WTC11 (cell line): ENCODE data around the gene NECAB3. TPM values are rescaled to one million over a fixed set of nuclear protein-coding genes. Genes with fewer than 3 reads are reported as not detected.

Source experiments
- ATAC-seq: fragments of 200-7000 bp; cut with Tn5 transposase; 2 replicates; pipeline ENCODE4 v1.10.0; 2021; ENCODE audit warnings: mild to moderate bottlenecking, moderate library complexity
- CTCF ChIA-PET: fragments of 300-600 bp; sonication (Branson Sonifier 250); formaldehyde crosslinking; loops from one replicate; lab custom pipeline; 2021; ENCODE audit warnings: antibody characterized with exemption; lab: Charles Lee
- POLR2A ChIA-PET: fragments of 350-600 bp; sonication (Branson Sonifier 250); formaldehyde crosslinking; loops from one replicate; lab custom pipeline; 2021; ENCODE audit warnings: antibody characterized with exemption; lab: Charles Lee
- DNase-seq: peaks from one replicate; pipeline ENCODE4 v3.0.0; 2021; ENCODE audit warnings: low spot score
- H3K27ac Mint-ChIP-seq: 2 replicates; pipeline ENCODE4 v1.8.0; 2021; ENCODE audit warnings: mixed read lengths
- H3K27me3 Mint-ChIP-seq: 2 replicates; pipeline ENCODE4 v1.8.0; 2021; ENCODE audit warnings: low read depth, mild to moderate bottlenecking, moderate library complexity, mixed read lengths
- H3K36me3 Mint-ChIP-seq: 2 replicates; pipeline ENCODE4 v1.8.0; 2021; ENCODE audit warnings: mixed read lengths
- H3K4me1 Mint-ChIP-seq: 2 replicates; pipeline ENCODE4 v1.8.0; 2022; ENCODE audit warnings: mixed read lengths
- H3K4me3 Mint-ChIP-seq: 2 replicates; pipeline ENCODE4 v1.8.0; 2021; ENCODE audit warnings: mild to moderate bottlenecking, moderate library complexity, mixed read lengths
- H3K9me3 Mint-ChIP-seq: 2 replicates; pipeline ENCODE4 v1.8.0; 2021; ENCODE audit warnings: mixed read lengths
- CBFB ChIP-seq: sonication (generic); formaldehyde crosslinking; IDR thresholded peaks from 2 replicates; pipeline ENCODE4 v1.8.1; 2022; ENCODE audit warnings: mild to moderate bottlenecking, low read depth, missing genetic modification reagents
- CREB1 ChIP-seq: sonication (generic); formaldehyde crosslinking; IDR thresholded peaks from 2 replicates; pipeline ENCODE4 v1.8.0; 2023; ENCODE audit warnings: mild to moderate bottlenecking, missing genetic modification reagents
- CREM ChIP-seq: sonication (generic); formaldehyde crosslinking; IDR thresholded peaks from 2 replicates; pipeline ENCODE4 v1.8.1; 2022; ENCODE audit warnings: mild to moderate bottlenecking, missing genetic modification reagents, moderate library complexity
- ETV6 ChIP-seq: sonication (generic); formaldehyde crosslinking; IDR thresholded peaks from 2 replicates; pipeline ENCODE4 v1.8.1; 2022; ENCODE audit warnings: mild to moderate bottlenecking, missing genetic modification reagents
- GRHL2 ChIP-seq: fragments of 250-450 bp; sonication (Bioruptor Pico); IDR thresholded peaks from 2 replicates; pipeline ENCODE4 v1.8.0; 2022; ENCODE audit warnings: mild to moderate bottlenecking, moderate library complexity; ENCODE audit not compliant: insufficient replicate concordance, severe bottlenecking
- NFE2L1 ChIP-seq: sonication (generic); formaldehyde crosslinking; IDR thresholded peaks from 2 replicates; pipeline ENCODE4 v1.8.1; 2023; ENCODE audit warnings: missing genetic modification reagents
- NR2C2 ChIP-seq: sonication (generic); formaldehyde crosslinking; IDR thresholded peaks from 2 replicates; pipeline ENCODE4 v1.8.0; 2022; ENCODE audit warnings: mild to moderate bottlenecking, missing genetic modification reagents
- SMAD4 ChIP-seq: sonication (generic); formaldehyde crosslinking; IDR thresholded peaks from 2 replicates; pipeline ENCODE4 v1.8.0; 2022; ENCODE audit warnings: mild to moderate bottlenecking, missing genetic modification reagents
- SOX15 ChIP-seq: fragments of 250-450 bp; sonication (Bioruptor Pico); IDR thresholded peaks from 2 replicates; pipeline ENCODE4 v1.9.0; 2021; ENCODE audit warnings: mild to moderate bottlenecking
- ZNF671 ChIP-seq: fragments of 250-450 bp; sonication (Bioruptor Pico); IDR thresholded peaks from 2 replicates; pipeline ENCODE4 v1.8.0; 2021; ENCODE audit warnings: mild to moderate bottlenecking
- total RNA-seq: library from RNA; stranded (reverse); gene quantifications from 3 replicates; pipeline ENCODE4 v1.2.3, GENCODE V29; 2021
- TF ChIP-seq, protein P1 (sequence below): sonication (generic); formaldehyde crosslinking; IDR thresholded peaks from 2 replicates; pipeline ENCODE4 v1.8.1; 2022; ENCODE audit warnings: low read depth, mild to moderate bottlenecking, moderate library complexity, missing genetic modification reagents, borderline replicate concordance
- TF ChIP-seq, protein P2 (sequence below): sonication (generic); formaldehyde crosslinking; IDR thresholded peaks from 2 replicates; pipeline ENCODE4 v1.8.0; 2022; ENCODE audit warnings: missing genetic modification reagents
- TF ChIP-seq, protein P3 (sequence below): sonication (generic); formaldehyde crosslinking; IDR thresholded peaks from 2 replicates; pipeline ENCODE4 v1.8.1; 2022; ENCODE audit warnings: mild to moderate bottlenecking, missing genetic modification reagents, moderate library complexity, borderline replicate concordance
- TF ChIP-seq, protein P4 (sequence below): sonication (generic); formaldehyde crosslinking; IDR thresholded peaks from 2 replicates; pipeline ENCODE4 v1.8.1; 2023; ENCODE audit warnings: mild to moderate bottlenecking, missing genetic modification reagents, moderate library complexity
- TF ChIP-seq, protein P5 (sequence below): sonication (generic); formaldehyde crosslinking; IDR thresholded peaks from 2 replicates; pipeline ENCODE4 v1.8.0; 2022; ENCODE audit warnings: mild to moderate bottlenecking, missing genetic modification reagents
- TF ChIP-seq, protein P6 (sequence below): sonication (generic); formaldehyde crosslinking; IDR thresholded peaks from 2 replicates; pipeline ENCODE4 v1.8.1; 2022; ENCODE audit warnings: mild to moderate bottlenecking, moderate library complexity, missing genetic modification reagents
- TF ChIP-seq, protein P7 (sequence below): sonication (generic); formaldehyde crosslinking; IDR thresholded peaks from 2 replicates; pipeline ENCODE4 v1.8.1; 2023; ENCODE audit warnings: mild to moderate bottlenecking, missing genetic modification reagents
- TF ChIP-seq, protein P8 (sequence below): sonication (generic); formaldehyde crosslinking; IDR thresholded peaks from 2 replicates; pipeline ENCODE4 v1.8.1; 2023; ENCODE audit warnings: mild to moderate bottlenecking, missing genetic modification reagents
- TF ChIP-seq, protein P9 (sequence below): sonication (generic); formaldehyde crosslinking; IDR thresholded peaks from 2 replicates; pipeline ENCODE4 v1.8.0; 2023; ENCODE audit warnings: missing genetic modification reagents, mild to moderate bottlenecking, borderline replicate concordance

Gene NECAB3
- total RNA-seq, 1 experiment from 2014 or later: 38.0 TPM

DNA sequence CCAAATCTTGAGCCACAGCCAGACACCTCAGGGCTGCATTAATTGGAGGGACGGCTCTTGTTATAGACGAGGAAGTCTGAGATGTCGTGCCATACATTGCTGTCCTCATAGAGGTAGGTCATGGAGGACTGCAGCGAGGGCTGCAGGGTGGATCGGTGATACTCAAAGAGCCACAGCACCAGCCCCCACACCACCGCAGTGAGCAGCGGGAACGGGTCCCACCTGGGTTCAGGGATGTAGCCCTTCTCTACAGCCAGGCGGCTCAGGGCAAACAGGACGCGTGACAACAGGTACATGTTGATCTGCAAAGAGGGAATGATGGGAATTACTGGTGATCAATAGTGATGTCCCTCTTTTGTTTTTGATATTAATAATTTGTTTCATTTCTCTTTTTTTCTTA lies 33.4 kb upstream of the NECAB3 start:
- no peak overlapping the region for H3K27ac Mint-ChIP-seq

DNA sequence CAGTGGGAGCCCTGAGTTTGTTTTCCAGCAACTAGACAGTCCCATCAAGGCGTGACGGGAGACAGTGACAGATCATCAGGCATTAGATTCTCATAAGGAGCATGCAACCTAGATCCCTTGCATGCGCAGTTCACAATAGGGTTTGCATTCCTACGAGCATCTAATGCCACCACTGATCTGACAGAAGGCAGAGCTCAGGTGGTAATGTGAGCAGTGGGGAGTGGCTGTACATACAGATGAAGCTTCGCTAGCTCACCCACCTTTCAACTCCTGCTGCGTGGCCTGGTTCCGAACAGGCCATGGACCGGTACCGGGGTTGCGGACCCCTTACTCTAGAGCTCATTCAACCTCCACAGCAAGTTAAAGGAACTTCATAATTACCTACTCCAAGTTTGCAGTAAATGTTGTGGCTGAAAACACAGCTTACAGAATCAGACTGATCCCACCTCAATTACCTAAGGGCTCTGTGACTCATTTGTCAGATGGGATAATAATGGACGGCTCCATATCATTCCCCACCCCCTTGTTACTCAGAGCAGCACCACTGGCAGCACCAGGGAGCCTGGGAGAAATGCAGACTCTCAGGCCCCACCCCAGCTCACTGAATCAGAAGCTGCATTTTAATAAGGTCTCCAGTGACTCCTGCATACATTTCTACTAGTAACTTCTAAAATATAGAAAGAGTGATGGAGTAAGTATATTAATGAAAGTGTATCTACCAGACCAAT lies 30.1 kb upstream of the NECAB3 start:
- Mint-ChIP-seq H3K27me3 (peaks cover 4% of the 10 kb centered on the region), H3K9me3 (peaks cover 20% of the 10 kb centered on the region), H3K4me1 (peaks cover 4% of the 10 kb centered on the region), H3K27ac (no peak overlapping the region), H3K36me3 (peaks cover 11% of the 10 kb centered on the region), H3K4me3 (no peak overlapping the region)
- ChIA-PET POLR2A (no interaction called here), CTCF (no interaction called here)
- ATAC-seq (no peak), DNase-seq (no peak)
- TF ChIP-seq, protein P1, sequence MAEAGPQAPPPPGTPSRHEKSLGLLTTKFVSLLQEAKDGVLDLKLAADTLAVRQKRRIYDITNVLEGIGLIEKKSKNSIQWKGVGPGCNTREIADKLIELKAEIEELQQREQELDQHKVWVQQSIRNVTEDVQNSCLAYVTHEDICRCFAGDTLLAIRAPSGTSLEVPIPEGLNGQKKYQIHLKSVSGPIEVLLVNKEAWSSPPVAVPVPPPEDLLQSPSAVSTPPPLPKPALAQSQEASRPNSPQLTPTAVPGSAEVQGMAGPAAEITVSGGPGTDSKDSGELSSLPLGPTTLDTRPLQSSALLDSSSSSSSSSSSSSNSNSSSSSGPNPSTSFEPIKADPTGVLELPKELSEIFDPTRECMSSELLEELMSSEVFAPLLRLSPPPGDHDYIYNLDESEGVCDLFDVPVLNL: no peak
- no peak for TF ChIP-seq ZNF671 (CRISPR knock-in tag)
- TF ChIP-seq GRHL2 (CRISPR knock-in tag): no peak
- TF ChIP-seq, protein P2, sequence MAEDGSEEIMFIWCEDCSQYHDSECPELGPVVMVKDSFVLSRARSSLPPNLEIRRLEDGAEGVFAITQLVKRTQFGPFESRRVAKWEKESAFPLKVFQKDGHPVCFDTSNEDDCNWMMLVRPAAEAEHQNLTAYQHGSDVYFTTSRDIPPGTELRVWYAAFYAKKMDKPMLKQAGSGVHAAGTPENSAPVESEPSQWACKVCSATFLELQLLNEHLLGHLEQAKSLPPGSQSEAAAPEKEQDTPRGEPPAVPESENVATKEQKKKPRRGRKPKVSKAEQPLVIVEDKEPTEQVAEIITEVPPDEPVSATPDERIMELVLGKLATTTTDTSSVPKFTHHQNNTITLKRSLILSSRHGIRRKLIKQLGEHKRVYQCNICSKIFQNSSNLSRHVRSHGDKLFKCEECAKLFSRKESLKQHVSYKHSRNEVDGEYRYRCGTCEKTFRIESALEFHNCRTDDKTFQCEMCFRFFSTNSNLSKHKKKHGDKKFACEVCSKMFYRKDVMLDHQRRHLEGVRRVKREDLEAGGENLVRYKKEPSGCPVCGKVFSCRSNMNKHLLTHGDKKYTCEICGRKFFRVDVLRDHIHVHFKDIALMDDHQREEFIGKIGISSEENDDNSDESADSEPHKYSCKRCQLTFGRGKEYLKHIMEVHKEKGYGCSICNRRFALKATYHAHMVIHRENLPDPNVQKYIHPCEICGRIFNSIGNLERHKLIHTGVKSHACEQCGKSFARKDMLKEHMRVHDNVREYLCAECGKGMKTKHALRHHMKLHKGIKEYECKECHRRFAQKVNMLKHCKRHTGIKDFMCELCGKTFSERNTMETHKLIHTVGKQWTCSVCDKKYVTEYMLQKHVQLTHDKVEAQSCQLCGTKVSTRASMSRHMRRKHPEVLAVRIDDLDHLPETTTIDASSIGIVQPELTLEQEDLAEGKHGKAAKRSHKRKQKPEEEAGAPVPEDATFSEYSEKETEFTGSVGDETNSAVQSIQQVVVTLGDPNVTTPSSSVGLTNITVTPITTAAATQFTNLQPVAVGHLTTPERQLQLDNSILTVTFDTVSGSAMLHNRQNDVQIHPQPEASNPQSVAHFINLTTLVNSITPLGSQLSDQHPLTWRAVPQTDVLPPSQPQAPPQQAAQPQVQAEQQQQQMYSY (CRISPR knock-in tag): no peak
- TF ChIP-seq NR2C2: no peak
- TF ChIP-seq, protein P3, sequence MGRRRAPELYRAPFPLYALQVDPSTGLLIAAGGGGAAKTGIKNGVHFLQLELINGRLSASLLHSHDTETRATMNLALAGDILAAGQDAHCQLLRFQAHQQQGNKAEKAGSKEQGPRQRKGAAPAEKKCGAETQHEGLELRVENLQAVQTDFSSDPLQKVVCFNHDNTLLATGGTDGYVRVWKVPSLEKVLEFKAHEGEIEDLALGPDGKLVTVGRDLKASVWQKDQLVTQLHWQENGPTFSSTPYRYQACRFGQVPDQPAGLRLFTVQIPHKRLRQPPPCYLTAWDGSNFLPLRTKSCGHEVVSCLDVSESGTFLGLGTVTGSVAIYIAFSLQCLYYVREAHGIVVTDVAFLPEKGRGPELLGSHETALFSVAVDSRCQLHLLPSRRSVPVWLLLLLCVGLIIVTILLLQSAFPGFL (CRISPR knock-in tag): no peak
- TF ChIP-seq, protein P4, sequence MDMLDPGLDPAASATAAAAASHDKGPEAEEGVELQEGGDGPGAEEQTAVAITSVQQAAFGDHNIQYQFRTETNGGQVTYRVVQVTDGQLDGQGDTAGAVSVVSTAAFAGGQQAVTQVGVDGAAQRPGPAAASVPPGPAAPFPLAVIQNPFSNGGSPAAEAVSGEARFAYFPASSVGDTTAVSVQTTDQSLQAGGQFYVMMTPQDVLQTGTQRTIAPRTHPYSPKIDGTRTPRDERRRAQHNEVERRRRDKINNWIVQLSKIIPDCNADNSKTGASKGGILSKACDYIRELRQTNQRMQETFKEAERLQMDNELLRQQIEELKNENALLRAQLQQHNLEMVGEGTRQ: no peak
- no peak for TF ChIP-seq CREM (CRISPR knock-in tag)
- TF ChIP-seq, protein P5, sequence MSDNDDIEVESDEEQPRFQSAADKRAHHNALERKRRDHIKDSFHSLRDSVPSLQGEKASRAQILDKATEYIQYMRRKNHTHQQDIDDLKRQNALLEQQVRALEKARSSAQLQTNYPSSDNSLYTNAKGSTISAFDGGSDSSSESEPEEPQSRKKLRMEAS: no peak
- TF ChIP-seq, protein P6, sequence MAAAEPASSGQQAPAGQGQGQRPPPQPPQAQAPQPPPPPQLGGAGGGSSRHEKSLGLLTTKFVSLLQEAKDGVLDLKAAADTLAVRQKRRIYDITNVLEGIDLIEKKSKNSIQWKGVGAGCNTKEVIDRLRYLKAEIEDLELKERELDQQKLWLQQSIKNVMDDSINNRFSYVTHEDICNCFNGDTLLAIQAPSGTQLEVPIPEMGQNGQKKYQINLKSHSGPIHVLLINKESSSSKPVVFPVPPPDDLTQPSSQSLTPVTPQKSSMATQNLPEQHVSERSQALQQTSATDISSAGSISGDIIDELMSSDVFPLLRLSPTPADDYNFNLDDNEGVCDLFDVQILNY (CRISPR knock-in tag): no peak
- TF ChIP-seq ETV6 (CRISPR knock-in tag): no peak
- TF ChIP-seq, protein P7, sequence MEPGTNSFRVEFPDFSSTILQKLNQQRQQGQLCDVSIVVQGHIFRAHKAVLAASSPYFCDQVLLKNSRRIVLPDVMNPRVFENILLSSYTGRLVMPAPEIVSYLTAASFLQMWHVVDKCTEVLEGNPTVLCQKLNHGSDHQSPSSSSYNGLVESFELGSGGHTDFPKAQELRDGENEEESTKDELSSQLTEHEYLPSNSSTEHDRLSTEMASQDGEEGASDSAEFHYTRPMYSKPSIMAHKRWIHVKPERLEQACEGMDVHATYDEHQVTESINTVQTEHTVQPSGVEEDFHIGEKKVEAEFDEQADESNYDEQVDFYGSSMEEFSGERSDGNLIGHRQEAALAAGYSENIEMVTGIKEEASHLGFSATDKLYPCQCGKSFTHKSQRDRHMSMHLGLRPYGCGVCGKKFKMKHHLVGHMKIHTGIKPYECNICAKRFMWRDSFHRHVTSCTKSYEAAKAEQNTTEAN (CRISPR knock-in tag): no peak
- TF ChIP-seq, protein P8, sequence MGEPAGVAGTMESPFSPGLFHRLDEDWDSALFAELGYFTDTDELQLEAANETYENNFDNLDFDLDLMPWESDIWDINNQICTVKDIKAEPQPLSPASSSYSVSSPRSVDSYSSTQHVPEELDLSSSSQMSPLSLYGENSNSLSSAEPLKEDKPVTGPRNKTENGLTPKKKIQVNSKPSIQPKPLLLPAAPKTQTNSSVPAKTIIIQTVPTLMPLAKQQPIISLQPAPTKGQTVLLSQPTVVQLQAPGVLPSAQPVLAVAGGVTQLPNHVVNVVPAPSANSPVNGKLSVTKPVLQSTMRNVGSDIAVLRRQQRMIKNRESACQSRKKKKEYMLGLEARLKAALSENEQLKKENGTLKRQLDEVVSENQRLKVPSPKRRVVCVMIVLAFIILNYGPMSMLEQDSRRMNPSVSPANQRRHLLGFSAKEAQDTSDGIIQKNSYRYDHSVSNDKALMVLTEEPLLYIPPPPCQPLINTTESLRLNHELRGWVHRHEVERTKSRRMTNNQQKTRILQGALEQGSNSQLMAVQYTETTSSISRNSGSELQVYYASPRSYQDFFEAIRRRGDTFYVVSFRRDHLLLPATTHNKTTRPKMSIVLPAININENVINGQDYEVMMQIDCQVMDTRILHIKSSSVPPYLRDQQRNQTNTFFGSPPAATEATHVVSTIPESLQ: no peak
- no peak for TF ChIP-seq CREB1 (CRISPR knock-in tag)
- TF ChIP-seq, protein P9, sequence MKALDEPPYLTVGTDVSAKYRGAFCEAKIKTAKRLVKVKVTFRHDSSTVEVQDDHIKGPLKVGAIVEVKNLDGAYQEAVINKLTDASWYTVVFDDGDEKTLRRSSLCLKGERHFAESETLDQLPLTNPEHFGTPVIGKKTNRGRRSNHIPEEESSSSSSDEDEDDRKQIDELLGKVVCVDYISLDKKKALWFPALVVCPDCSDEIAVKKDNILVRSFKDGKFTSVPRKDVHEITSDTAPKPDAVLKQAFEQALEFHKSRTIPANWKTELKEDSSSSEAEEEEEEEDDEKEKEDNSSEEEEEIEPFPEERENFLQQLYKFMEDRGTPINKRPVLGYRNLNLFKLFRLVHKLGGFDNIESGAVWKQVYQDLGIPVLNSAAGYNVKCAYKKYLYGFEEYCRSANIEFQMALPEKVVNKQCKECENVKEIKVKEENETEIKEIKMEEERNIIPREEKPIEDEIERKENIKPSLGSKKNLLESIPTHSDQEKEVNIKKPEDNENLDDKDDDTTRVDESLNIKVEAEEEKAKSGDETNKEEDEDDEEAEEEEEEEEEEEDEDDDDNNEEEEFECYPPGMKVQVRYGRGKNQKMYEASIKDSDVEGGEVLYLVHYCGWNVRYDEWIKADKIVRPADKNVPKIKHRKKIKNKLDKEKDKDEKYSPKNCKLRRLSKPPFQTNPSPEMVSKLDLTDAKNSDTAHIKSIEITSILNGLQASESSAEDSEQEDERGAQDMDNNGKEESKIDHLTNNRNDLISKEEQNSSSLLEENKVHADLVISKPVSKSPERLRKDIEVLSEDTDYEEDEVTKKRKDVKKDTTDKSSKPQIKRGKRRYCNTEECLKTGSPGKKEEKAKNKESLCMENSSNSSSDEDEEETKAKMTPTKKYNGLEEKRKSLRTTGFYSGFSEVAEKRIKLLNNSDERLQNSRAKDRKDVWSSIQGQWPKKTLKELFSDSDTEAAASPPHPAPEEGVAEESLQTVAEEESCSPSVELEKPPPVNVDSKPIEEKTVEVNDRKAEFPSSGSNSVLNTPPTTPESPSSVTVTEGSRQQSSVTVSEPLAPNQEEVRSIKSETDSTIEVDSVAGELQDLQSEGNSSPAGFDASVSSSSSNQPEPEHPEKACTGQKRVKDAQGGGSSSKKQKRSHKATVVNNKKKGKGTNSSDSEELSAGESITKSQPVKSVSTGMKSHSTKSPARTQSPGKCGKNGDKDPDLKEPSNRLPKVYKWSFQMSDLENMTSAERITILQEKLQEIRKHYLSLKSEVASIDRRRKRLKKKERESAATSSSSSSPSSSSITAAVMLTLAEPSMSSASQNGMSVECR (CRISPR knock-in tag): no peak
- no peak for TF ChIP-seq SMAD4 (CRISPR knock-in tag)

More for the DNA sequence above, 33.4 kb upstream of the NECAB3 start:
- POLR2A ChIA-PET: interaction anchor here (1.0 kb wide), 1 partner anchor 130 kb away, joined by 3 read pairs; no protein-coding TSS in a partner anchor
- H3K9me3 Mint-ChIP-seq: peaks cover 16% of the 10 kb centered on the region
- TF ChIP-seq NFE2L1 (no peak), CBFB (CRISPR knock-in tag) (no peak), SOX15 (no peak)
- CTCF ChIA-PET: interaction anchor here (1.3 kb wide), 1 partner anchor 40 kb away, joined by 3 read pairs; no protein-coding TSS in a partner anchor
- ATAC-seq: no peak
- H3K36me3 Mint-ChIP-seq: peaks cover 3% of the 10 kb centered on the region; the same call in 1 of the 2 replicates
- no peak overlapping the region for H3K4me3 Mint-ChIP-seq
- peaks cover 10% of the 10 kb centered on the region for H3K4me1 Mint-ChIP-seq
- no peak for DNase-seq
- no peaks in the 10 kb centered on the region for H3K27me3 Mint-ChIP-seq
